ENCODE data around the gene CNPPD1. TPM values are rescaled to one million over a fixed set of nuclear protein-coding genes. Genes with fewer than 3 reads are reported as not detected.

CNPPD1 gene
- total and polyA plus RNA-seq, 11 donors, result 37.3 to 118 (median 57.2) TPM

- WGBS, 4 donors, result 5 to 10% (median 6%) methylated on average over 47 to 71 of the region's 71 CpGs
- DNase-seq, result peak; percentile 97 to 99 (median 98)
- Histone ChIP-seq H3K36me3 (peaks cover 3 to 67% (median 62%) of the 10 kb centered on the region in 9 donors), H3K27ac (peak within 1 kb of the TSS; percentile 68 to 97 (median 90)), H3K27me3 (no peaks in the 10 kb centered on the region), H3K4me1 (peaks cover 6 to 42% (median 33%) of the 10 kb centered on the region in 12 donors), H3K4me3 (peak within 1 kb of the TSS; percentile 19 to 66 (median 58)), H3K9me3 (no peaks in the 10 kb centered on the region)
- intact Hi-C loops (cut with DNase I), result loop anchor here in 4 of 10 donors (5.0 kb wide), 2 partner anchors 42 to 63 kb away; partner anchors contain the start of genes CNPPD1 (in 3 of the 4) and RETREG2 (in 3 of the 4)
- ATAC-seq, result peak; percentile 86 to 93 (median 90)
- TF ChIP-seq CTCF (IDR thresholded peaks at IDR 0.05) (no peak), POLR2A (IDR thresholded peaks at IDR 0.05) (peak; percentile 7 to 84)
Measured at GRCh38 chr2:219218732-219219701, 42.3 kb upstream of the CNPPD1 start, which contains the start of gene ABCB6. TSS of gene ABCB6 (minus strand) at chr2:219218958. CDS start at chr2:219218673, 285 bp downstream.

DNA sequence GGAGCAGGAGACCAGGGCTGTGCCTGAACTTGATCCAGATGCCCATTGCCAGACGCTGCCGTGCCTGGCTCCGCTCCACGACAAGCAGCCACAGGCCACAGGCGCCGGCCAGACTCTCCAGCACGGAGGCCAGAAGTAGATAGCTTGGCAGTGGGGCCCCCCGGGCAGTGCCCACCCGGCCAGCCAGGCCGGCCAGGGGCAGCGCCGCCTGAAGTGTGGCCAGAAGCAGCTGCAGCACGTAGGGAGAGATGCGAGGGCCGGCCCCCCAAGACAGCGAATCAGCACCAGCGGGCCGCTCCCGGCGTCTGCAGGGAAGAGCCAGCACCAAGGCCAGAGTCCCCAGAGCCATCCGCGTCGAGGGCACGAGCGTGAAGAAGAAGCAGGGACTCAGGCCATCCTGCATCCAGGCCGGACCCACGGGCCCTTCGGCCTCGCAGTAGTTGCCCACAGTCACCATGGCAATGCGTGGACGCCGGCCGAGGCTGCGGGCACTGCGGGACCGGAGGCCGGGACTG, 41.5 kb upstream of the CNPPD1 start:
- DNase-seq (peak in 4 of 5 donors; percentile 71 to 81 (median 77)), ATAC-seq (peak; percentile 35 to 67 (median 56))
- Histone ChIP-seq H3K27me3 (no peaks in the 10 kb centered on the region), H3K4me3 (peak overlapping the region; percentile 19 to 66 (median 58)), H3K4me1 (peaks cover 6 to 42% (median 33%) of the 10 kb centered on the region in 12 donors), H3K27ac (peak overlapping the region; percentile 68 to 97 (median 90)), H3K9me3 (no peaks in the 10 kb centered on the region), H3K36me3 (peaks cover 3 to 67% (median 62%) of the 10 kb centered on the region in 9 donors)
- WGBS, 4 donors, result 0% methylated on average over 16 to 37 of the region's 37 CpGs
- TF ChIP-seq POLR2A (IDR thresholded peaks at IDR 0.05), result no peak
- TF ChIP-seq CTCF (IDR thresholded peaks at IDR 0.05), result peak in 1 of 12 donors; percentile 8
- intact Hi-C loops (cut with DNase I), result loop anchor here in 4 of 10 donors (5.0 kb wide), 2 partner anchors 41 to 64 kb away; partner anchors contain the start of genes CNPPD1 (in 3 of the 4) and RETREG2 (in 3 of the 4)

DNA sequence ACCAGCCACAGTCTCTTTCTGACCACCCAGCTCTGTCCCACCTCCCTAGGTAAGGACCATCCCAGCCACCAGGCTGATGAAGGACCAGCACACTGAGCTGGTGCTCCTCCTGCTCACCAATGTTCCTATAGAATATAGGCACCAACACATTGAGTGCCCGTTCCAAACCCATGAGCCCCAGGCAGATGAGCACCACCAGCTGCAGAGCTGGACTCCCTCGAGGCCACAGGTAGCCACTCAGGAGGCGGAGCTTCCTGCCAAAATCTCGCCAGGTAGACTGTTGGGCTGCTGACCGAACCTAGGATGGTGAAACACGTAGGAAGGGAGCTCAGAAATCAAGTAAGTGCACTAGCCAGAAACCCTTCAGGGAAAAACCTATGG, 39.8 kb upstream of the CNPPD1 start:
- peaks cover 6 to 42% (median 33%) of the 10 kb centered on the region in 12 donors for H3K4me1 ChIP-seq
- intact Hi-C loops (cut with DNase I), result loop anchor here in 4 of 10 donors (5.0 kb wide), 2 partner anchors 39 to 66 kb away; partner anchors contain the start of genes CNPPD1 (in 3 of the 4) and RETREG2 (in 3 of the 4)
- no peaks in the 10 kb centered on the region for H3K9me3 ChIP-seq
- H3K27me3 ChIP-seq, result no peaks in the 10 kb centered on the region
- H3K27ac ChIP-seq, result peak overlapping the region in 3 of 12 donors; percentile 86 to 97 (median 90)
- H3K36me3 ChIP-seq, result peaks cover 0 to 64% (median 54%) of the 10 kb centered on the region in 9 donors
- TF ChIP-seq CTCF (IDR thresholded peaks at IDR 0.05) (no peak), POLR2A (IDR thresholded peaks at IDR 0.05) (no peak)
- ATAC-seq (no peak), DNase-seq (no peak)
- H3K4me3 ChIP-seq, result no peak overlapping the region
- 88 to 98% (median 94%) methylated on average over 6 of the region's 6 CpGs for WGBS, 4 donors

Measured in heart left ventricle (tissue), 16 donors.